ENCODE measurements around the gene NPIPA5.
"Not testable (repeated sequence)": the region's sequence is repeated elsewhere in the genome, so short reads cannot be mapped to it uniquely, and the experiment has no call there.

GRCh38 chr16:15354846-15355245, 23.2 kb downstream of the NPIPA5 start:
- not testable (repeated sequence) for TF ChIP-seq CTCF, POLR2A (IDR thresholded peaks at IDR 0.05)
